Activated B cell treated with CpG ODN at 0.5 μM for 24 hours (primary cell): Measurements from ENCODE around the gene CAP1. TPM values are rescaled to one million over a fixed set of nuclear protein-coding genes. Genes with fewer than 3 reads are reported as not detected.

ENCODE experiments used
- ATAC-seq: fragments of 200-7000 bp; cut with Tn5 transposase; one replicate; pipeline ENCODE4 v1.10.0; 2021; ENCODE audit warnings: low read depth, mild to moderate bottlenecking, moderate library complexity
- CTCF ChIA-PET: fragments of 350-600 bp; sonication (Branson Sonifier 250); formaldehyde crosslinking; loops from one replicate; lab custom pipeline; 2021; ENCODE audit warnings: antibody characterized with exemption; lab: Charles Lee
- POLR2A ChIA-PET: fragments of 350-600 bp; sonication (Branson Sonifier 250); formaldehyde crosslinking; loops from one replicate; lab custom pipeline; 2021; ENCODE audit warnings: antibody characterized with exemption; lab: Charles Lee
- DNase-seq: peaks from one replicate; pipeline ENCODE4 v3.0.0; 2022
- H3K27ac Mint-ChIP-seq: one replicate; pipeline ENCODE4 v1.8.0; 2020; ENCODE audit warnings: mixed read lengths
- H3K27me3 Mint-ChIP-seq: one replicate; pipeline ENCODE4 v1.8.0; 2021; ENCODE audit warnings: mixed read lengths
- H3K36me3 Mint-ChIP-seq: one replicate; pipeline ENCODE4 v1.8.0; 2021; ENCODE audit warnings: low read depth, mixed read lengths
- H3K4me1 Mint-ChIP-seq: one replicate; pipeline ENCODE4 v1.8.0; 2021; ENCODE audit warnings: mixed read lengths
- H3K4me3 Mint-ChIP-seq: one replicate; pipeline ENCODE4 v1.8.0; 2020; ENCODE audit warnings: mild to moderate bottlenecking, mixed read lengths
- H3K9me3 Mint-ChIP-seq: one replicate; pipeline ENCODE4 v1.8.0; 2020; ENCODE audit warnings: mixed read lengths
- intact Hi-C: fragments of 100-400 bp; cut with micrococcal nuclease; formaldehyde crosslinking; loops from one replicate; pipeline ENCODE4 v1.15.1; 2024
- total RNA-seq: library from RNA; stranded (reverse); gene quantifications from 2 replicates; pipeline ENCODE4 v1.2.3, GENCODE V29; 2022
- TF ChIP-seq, protein P1 (sequence below): fragments of 200-600 bp; IDR thresholded peaks from one replicate; pipeline ENCODE4 v1.8.0; 2022; ENCODE audit warnings: antibody characterized with exemption, mild to moderate bottlenecking

The CAP1 gene
- total RNA-seq, 1 donor from 2014 or later, result 410 TPM

DNA sequence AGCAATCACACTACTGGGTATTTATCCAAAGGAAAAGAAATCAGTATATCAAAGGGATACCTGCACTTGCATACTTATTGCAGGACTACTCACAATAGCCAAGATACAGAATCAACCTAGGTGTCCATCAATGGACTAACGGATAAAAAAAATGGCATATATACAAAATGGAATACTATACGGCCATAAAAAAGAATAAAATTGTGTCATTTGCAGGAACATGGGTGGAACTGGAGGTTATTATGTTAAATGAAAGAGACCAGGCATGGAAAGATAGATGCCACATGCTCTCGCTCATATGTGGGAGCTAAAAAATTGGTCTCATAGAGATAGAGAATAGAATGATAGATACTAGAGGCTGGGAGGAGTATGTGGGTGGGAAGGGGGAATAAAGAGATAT lies 29.3 kb upstream of the CAP1 start:
- no peak for DNase-seq
- H3K27ac Mint-ChIP-seq, result no peak overlapping the region
- peaks cover 29% of the 10 kb centered on the region for H3K4me1 Mint-ChIP-seq
- intact Hi-C loops, result no loop called here
- no peak for ATAC-seq
- no peaks in the 10 kb centered on the region for H3K36me3 Mint-ChIP-seq
- no peak overlapping the region for H3K4me3 Mint-ChIP-seq
- no peaks in the 10 kb centered on the region for H3K9me3 Mint-ChIP-seq
- ChIA-PET POLR2A (interaction anchor here (0.9 kb wide), 1 partner anchor 20 kb away, joined by 6 read pairs; no protein-coding TSS in a partner anchor), CTCF (no interaction called here)
- no peaks in the 10 kb centered on the region for H3K27me3 Mint-ChIP-seq
- TF ChIP-seq, protein P1, sequence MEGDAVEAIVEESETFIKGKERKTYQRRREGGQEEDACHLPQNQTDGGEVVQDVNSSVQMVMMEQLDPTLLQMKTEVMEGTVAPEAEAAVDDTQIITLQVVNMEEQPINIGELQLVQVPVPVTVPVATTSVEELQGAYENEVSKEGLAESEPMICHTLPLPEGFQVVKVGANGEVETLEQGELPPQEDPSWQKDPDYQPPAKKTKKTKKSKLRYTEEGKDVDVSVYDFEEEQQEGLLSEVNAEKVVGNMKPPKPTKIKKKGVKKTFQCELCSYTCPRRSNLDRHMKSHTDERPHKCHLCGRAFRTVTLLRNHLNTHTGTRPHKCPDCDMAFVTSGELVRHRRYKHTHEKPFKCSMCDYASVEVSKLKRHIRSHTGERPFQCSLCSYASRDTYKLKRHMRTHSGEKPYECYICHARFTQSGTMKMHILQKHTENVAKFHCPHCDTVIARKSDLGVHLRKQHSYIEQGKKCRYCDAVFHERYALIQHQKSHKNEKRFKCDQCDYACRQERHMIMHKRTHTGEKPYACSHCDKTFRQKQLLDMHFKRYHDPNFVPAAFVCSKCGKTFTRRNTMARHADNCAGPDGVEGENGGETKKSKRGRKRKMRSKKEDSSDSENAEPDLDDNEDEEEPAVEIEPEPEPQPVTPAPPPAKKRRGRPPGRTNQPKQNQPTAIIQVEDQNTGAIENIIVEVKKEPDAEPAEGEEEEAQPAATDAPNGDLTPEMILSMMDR, result no peak

DNA sequence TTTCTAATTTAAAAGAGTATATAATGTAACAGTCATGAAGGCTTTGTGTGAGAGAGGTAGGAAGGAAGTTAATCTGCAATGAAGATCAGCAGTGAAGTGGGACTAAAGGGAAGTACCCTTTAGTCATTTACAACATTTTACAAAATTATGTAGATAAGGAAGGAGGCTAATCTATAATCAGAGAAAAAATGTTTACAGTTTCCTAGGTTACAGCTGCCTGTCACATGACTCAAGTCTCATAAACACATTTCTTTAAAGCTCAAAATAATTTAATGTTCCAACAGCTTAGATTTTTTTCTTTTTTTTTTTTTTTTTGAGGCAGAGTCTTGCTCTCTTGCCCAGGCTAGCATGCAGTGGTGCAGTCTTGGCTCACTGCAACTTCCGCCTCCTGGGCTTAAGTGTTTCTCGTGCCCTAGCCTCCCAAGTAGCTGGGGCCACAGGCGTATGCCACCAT lies 26.2 kb upstream of the CAP1 start:
- Mint-ChIP-seq H3K4me1 (peaks cover 20% of the 10 kb centered on the region), H3K4me3 (no peak overlapping the region), H3K27me3 (no peaks in the 10 kb centered on the region), H3K27ac (peak overlapping the region; percentile 25), H3K36me3 (no peaks in the 10 kb centered on the region), H3K9me3 (no peaks in the 10 kb centered on the region)
- POLR2A ChIA-PET, result interaction anchor here (0.7 to 2.5 kb wide), 4 partner anchors 21 to 680 kb away, joined by 4 to 13 read pairs (median 5); partner anchors contain the start of gene CAP1
- intact Hi-C loops, result loop anchor here (1.0 to 2.0 kb wide), 2 partner anchors 11 to 25 kb away; no protein-coding TSS in a partner anchor
- ATAC-seq (peak; percentile 86), DNase-seq (no peak)
- TF ChIP-seq, protein P1, result no peak
- CTCF ChIA-PET, result interaction anchor here (1.1 kb wide), 1 partner anchor 18 kb away, joined by 6 read pairs; no protein-coding TSS in a partner anchor

DNA sequence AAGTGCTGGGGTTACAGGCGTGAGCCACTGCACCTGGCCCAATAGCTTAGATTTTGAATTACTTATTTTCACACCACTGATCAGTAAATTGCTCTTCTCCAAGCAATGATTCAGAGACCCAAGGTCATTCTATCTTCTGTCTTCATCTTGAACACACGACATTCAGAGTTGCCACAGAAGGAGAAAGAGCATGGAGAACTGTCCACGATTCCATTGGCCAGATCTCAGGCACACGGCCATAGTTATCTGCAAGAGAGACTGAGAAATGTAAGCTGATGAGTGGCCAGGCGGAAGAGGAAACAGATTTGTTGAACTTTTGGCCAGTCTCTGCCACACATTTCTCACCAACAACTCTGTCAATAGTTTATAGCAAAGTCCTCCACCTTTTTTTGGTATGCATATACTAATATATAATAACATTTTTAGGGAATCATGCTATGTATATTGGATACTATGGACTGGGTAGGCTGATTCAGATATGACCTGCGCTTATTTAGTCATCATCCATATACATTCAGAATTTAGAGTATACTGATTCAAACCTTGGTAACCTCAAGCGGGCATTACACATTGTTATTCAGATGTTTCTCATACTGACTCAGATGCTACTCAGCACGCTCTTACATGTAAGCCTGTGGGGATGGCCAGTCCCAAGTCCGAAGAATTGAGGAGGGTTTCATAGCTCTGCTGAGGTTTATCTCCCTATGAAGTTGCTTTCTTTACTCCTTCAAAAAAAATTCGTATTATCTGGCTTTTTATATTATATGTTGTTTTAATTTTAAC lies 25.5 kb upstream of the CAP1 start:
- ChIA-PET CTCF (interaction anchor here (1.1 kb wide), 1 partner anchor 17 kb away, joined by 6 read pairs; no protein-coding TSS in a partner anchor), POLR2A (interaction anchor here (0.7 to 2.5 kb wide), 4 partner anchors 20 to 679 kb away, joined by 4 to 13 read pairs (median 5); partner anchors contain the start of gene CAP1)
- H3K9me3 Mint-ChIP-seq, result no peaks in the 10 kb centered on the region
- no peaks in the 10 kb centered on the region for H3K36me3 Mint-ChIP-seq
- H3K27me3 Mint-ChIP-seq, result no peaks in the 10 kb centered on the region
- TF ChIP-seq, protein P1, result no peak
- no peak for ATAC-seq
- intact Hi-C loops, result loop anchor here (1.0 to 2.0 kb wide), 2 partner anchors 12 to 24 kb away; no protein-coding TSS in a partner anchor
- peaks cover 15% of the 10 kb centered on the region for H3K4me1 Mint-ChIP-seq
- no peak overlapping the region for H3K27ac Mint-ChIP-seq
- no peak overlapping the region for H3K4me3 Mint-ChIP-seq
- no peak for DNase-seq

DNA sequence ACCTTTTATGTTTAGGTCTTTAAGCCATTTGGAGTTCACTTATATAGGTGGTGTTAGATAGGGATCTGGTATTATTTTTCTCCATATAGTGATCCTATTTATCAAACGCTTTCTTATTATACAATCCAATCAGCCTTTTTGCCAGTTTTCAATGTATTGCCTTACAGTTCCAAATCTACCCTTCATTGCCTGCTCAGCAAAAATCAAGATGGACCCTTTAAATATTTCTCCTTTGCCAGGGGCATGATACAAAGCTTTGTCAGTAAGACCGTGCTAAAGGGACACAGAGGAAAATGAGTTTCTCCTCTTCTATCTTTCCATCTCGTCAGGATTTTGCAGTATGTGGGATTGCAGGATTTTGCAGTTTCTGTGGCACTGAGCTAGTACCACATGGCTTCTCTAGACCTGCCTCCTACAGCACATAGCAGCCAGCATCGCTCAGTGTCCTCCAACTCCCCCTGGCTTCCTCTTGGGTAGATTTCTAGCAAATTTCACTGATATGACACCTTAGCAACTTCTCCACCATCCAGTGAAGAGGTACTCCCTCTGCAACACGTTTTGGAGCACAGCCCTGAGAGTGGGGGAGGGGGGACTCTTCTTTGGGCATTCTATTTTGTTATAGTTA lies 22.5 kb upstream of the CAP1 start:
- intact Hi-C loops, result no loop called here
- Mint-ChIP-seq H3K4me1 (peaks cover 18% of the 10 kb centered on the region), H3K4me3 (no peak overlapping the region), H3K27ac (no peak overlapping the region), H3K27me3 (no peaks in the 10 kb centered on the region), H3K9me3 (no peaks in the 10 kb centered on the region), H3K36me3 (no peaks in the 10 kb centered on the region)
- POLR2A ChIA-PET, result interaction anchor here (0.7 to 1.4 kb wide), 2 partner anchors 16 to 21 kb away, joined by 3 to 6 read pairs; no protein-coding TSS in a partner anchor
- no peak for ATAC-seq
- CTCF ChIA-PET, result interaction anchor here (0.7 to 1.3 kb wide), 2 partner anchors 15 to 30 kb away, joined by 3 to 7 read pairs; no protein-coding TSS in a partner anchor
- TF ChIP-seq, protein P1, result no peak
- DNase-seq, result no peak
